CD14-positive monocyte (primary cell): Measurements from ENCODE around the gene SLC24A3. TPM values are rescaled to one million over a fixed set of nuclear protein-coding genes. Genes with fewer than 3 reads are reported as not detected.

ENCODE experiments used
- DNase-seq, 3 donors: peaks; one replicate each; pipeline ENCODE4 v3.0.0-alpha.2; 2011 to 2022
- H2AFZ ChIP-seq: 2 replicates; pipeline ENCODE4 v1.6.0; 2012; ENCODE audit warnings: mild to moderate bottlenecking, low read depth, low read length, inconsistent platforms; ENCODE audit not compliant: insufficient read depth, poor library complexity, severe bottlenecking
- H3K27ac ChIP-seq, 2 donors: 1 replicate in 1 of 2; 2 replicates in 1 of 2; pipeline ENCODE4 v1.5.1; 2012 to 2013; ENCODE audit warnings: low read length in 2 of 2, control low read depth in 1 of 2, inconsistent platforms in 1 of 2, low read depth in 1 of 2, mild to moderate bottlenecking in 1 of 2
- H3K27me3 ChIP-seq, 2 donors: one replicate each; pipeline versions ENCODE4 v1.6.0 to v1.6.1; 2011 to 2013; ENCODE audit warnings: low read length in 2 of 2; ENCODE audit not compliant: control insufficient read depth in 2 of 2, insufficient read depth in 2 of 2
- H3K36me3 ChIP-seq, 2 donors: replicated peaks in 1 of 2; 1 replicate in 1 of 2; 2 replicates in 1 of 2; pipeline versions ENCODE4 v1.5.1 to v1.6.1; 2012 to 2013; ENCODE audit warnings: low read length in 2 of 2, control low read depth in 1 of 2, inconsistent platforms in 1 of 2, mild to moderate bottlenecking in 1 of 2; ENCODE audit not compliant: insufficient read depth in 2 of 2, control insufficient read depth in 1 of 2
- H3K4me1 ChIP-seq, 2 donors: 1 replicate in 1 of 2; 2 replicates in 1 of 2; pipeline versions ENCODE4 v1.5.1 to v1.6.1; 2012 to 2013; ENCODE audit warnings: low read length in 2 of 2, control low read depth in 1 of 2, inconsistent platforms in 1 of 2, mild to moderate bottlenecking in 1 of 2, moderate library complexity in 1 of 2; ENCODE audit not compliant: insufficient read depth in 2 of 2, control insufficient read depth in 1 of 2
- H3K4me2 ChIP-seq: replicated peaks from 2 replicates; pipeline ENCODE3; 2012; ENCODE audit warnings: low read length, moderate library complexity, mild to moderate bottlenecking; ENCODE audit not compliant: poor library complexity, severe bottlenecking; ENCODE audit errors: extremely low read depth
- H3K4me3 ChIP-seq, 3 experiments: fragments of 200-600 bp in 1 of 3; sonication (generic) in 1 of 3; replicated peaks in 1 of 3; 1 replicate in 2 of 3; 2 replicates in 1 of 3; pipeline ENCODE4 v1.5.1; 2011 to 2013; ENCODE audit warnings: low read length in 3 of 3, mild to moderate bottlenecking in 3 of 3, control low read depth in 2 of 3, low read depth in 2 of 3, inconsistent platforms in 1 of 3, moderate library complexity in 1 of 3
- H3K79me2 ChIP-seq: 2 replicates; pipeline ENCODE4 v1.6.0; 2012; ENCODE audit warnings: mild to moderate bottlenecking, control low read depth, inconsistent platforms, low read length, moderate library complexity; ENCODE audit not compliant: insufficient read depth
- H3K9ac ChIP-seq: 2 replicates; pipeline ENCODE4 v1.6.0; 2017; ENCODE audit warnings: low read length, mild to moderate bottlenecking; ENCODE audit not compliant: insufficient read depth, poor library complexity, severe bottlenecking
- H3K9me3 ChIP-seq, 2 donors: replicated peaks in 1 of 2; 1 replicate in 1 of 2; 2 replicates in 1 of 2; pipeline versions ENCODE4 v1.5.1 to v1.6.1; 2012 to 2013; ENCODE audit warnings: low read length in 2 of 2, control low read depth in 1 of 2; ENCODE audit not compliant: control insufficient read depth in 1 of 2, insufficient read depth in 1 of 2
- H4K20me1 ChIP-seq: 2 replicates; pipeline ENCODE4 v1.6.0; 2012; ENCODE audit warnings: mild to moderate bottlenecking, low read length, control low read depth, moderate library complexity; ENCODE audit not compliant: insufficient read depth
- H3K27ac Mint-ChIP-seq, 7 donors: one replicate each; pipeline ENCODE4 v1.8.0; 2020; ENCODE audit warnings: mild to moderate bottlenecking in 7 of 7, mixed read lengths in 7 of 7, moderate library complexity in 6 of 7, inconsistent platforms in 2 of 7
- H3K27me3 Mint-ChIP-seq, 3 donors: one replicate each; pipeline ENCODE4 v1.8.0; 2021 to 2022; ENCODE audit warnings: low read depth in 3 of 3, mild to moderate bottlenecking in 3 of 3, mixed read lengths in 3 of 3, moderate library complexity in 3 of 3, inconsistent platforms in 1 of 3
- H3K36me3 Mint-ChIP-seq, 2 donors: one replicate each; pipeline ENCODE4 v1.8.0; 2020; ENCODE audit warnings: mixed read lengths in 2 of 2, inconsistent platforms in 1 of 2, mild to moderate bottlenecking in 1 of 2
- H3K4me1 Mint-ChIP-seq: one replicate; pipeline ENCODE4 v1.8.0; 2020; ENCODE audit warnings: mild to moderate bottlenecking, mixed read lengths
- H3K4me3 Mint-ChIP-seq, 2 donors: one replicate each; pipeline ENCODE4 v1.8.0; 2020; ENCODE audit warnings: mild to moderate bottlenecking in 2 of 2, mixed read lengths in 2 of 2, moderate library complexity in 1 of 2
- H3K9me3 Mint-ChIP-seq, 7 donors: one replicate each; pipeline ENCODE4 v1.8.0; 2020 to 2022; ENCODE audit warnings: mixed read lengths in 7 of 7, mild to moderate bottlenecking in 6 of 7, moderate library complexity in 6 of 7, inconsistent platforms in 2 of 7
- CTCF ChIP-seq: fragments of 200-600 bp; IDR thresholded peaks from one replicate; pipeline ENCODE4 v1.8.0; 2022; ENCODE audit warnings: antibody characterized with exemption, mild to moderate bottlenecking
- WGBS: methylation state at CpG from one replicate; pipeline ENCODE4 v1.1.5; 2013; ENCODE audit warnings: missing lambda C conversion rate; ENCODE audit not compliant: insufficient coverage; 5-methylcytosine and 5-hydroxymethylcytosine counted together
- intact Hi-C, 2 donors: fragments of 100-400 bp; cut with micrococcal nuclease; formaldehyde crosslinking; loops; one replicate each; pipeline versions ENCODE4 v1.15.0 to v1.15.1; 2023
- polyA plus RNA-seq, 3 donors: library from polyadenylated mRNA; depleted of rRNA in 1 of 3; unstranded in 2 of 3; stranded (reverse) in 1 of 3; fragments of 300-500 nt in 2 of 3; fragments of >200 nt in 1 of 3; fragmentation: Illumina TruSeq in 2 of 3; gene quantifications; 1 replicate in 2 of 3; 2 replicates in 1 of 3; pipeline ENCODE4 v1.2.3, GENCODE V29; 2012 to 2021

SLC24A3 gene
- polyA plus RNA-seq, 3 donors: 0.04 to 0.08 TPM; not detected in 1

- Histone ChIP-seq H3K4me1 (peaks cover 13 to 15% of the 10 kb centered on the region in 2 donors), H4K20me1 (no peaks in the 10 kb centered on the region), H3K36me3 (no peaks in the 10 kb centered on the region), H2AFZ (no peak overlapping the region), H3K9ac (no peak overlapping the region), H3K4me2 (no peak overlapping the region), H3K79me2 (no peaks in the 10 kb centered on the region), H3K4me3 (no peak overlapping the region), H3K27me3 (no peaks in the 10 kb centered on the region), H3K9me3 (peaks cover 0 to 3% of the 10 kb centered on the region in 2 donors), H3K27ac (no peak overlapping the region)
- TF ChIP-seq CTCF: no peak
- no peaks in the 10 kb centered on the region for H3K4me1 Mint-ChIP-seq
- H3K4me3 Mint-ChIP-seq: peak overlapping the region in 1 of 2 donors; percentile 10
- DNase-seq: no peak
- peaks cover 0 to 8% (median 6%) of the 10 kb centered on the region in 7 donors for H3K9me3 Mint-ChIP-seq
- WGBS: 89% methylated on average over 11 of the region's 11 CpGs
- no peak overlapping the region for H3K27ac Mint-ChIP-seq
- intact Hi-C loops: no loop called here
- H3K36me3 Mint-ChIP-seq: no peaks in the 10 kb centered on the region
- peaks cover 0 to 2% (median 1%) of the 10 kb centered on the region in 3 donors for H3K27me3 Mint-ChIP-seq
These were observed 498.7 kb downstream of the SLC24A3 start for GRCh38 chr20:19711126-19711525.

- H3K9me3 ChIP-seq: peaks cover 0 to 8% of the 10 kb centered on the region in 2 donors
- no peaks in the 10 kb centered on the region for H3K79me2 ChIP-seq
- Mint-ChIP-seq H3K4me3 (no peak overlapping the region), H3K27ac (peak overlapping the region in 1 of 7 donors; percentile 51), H3K9me3 (peaks cover 0 to 18% (median 13%) of the 10 kb centered on the region in 7 donors), H3K4me1 (peaks cover 6% of the 10 kb centered on the region), H3K36me3 (no peaks in the 10 kb centered on the region), H3K27me3 (peaks cover 0 to 4% (median 1%) of the 10 kb centered on the region in 3 donors)
- intact Hi-C loops: no loop called here
- no peak overlapping the region for H3K27ac ChIP-seq
- no peak for DNase-seq
- no peaks in the 10 kb centered on the region for H4K20me1 ChIP-seq
- no peak overlapping the region for H3K4me3 ChIP-seq
- H3K4me1 ChIP-seq: peaks cover 5 to 9% of the 10 kb centered on the region in 2 donors
- no peak overlapping the region for H3K9ac ChIP-seq
- no peaks in the 10 kb centered on the region for H3K36me3 ChIP-seq
- no peaks in the 10 kb centered on the region for H3K27me3 ChIP-seq
- no peak overlapping the region for H3K4me2 ChIP-seq
- 97% methylated on average over 2 of the region's 4 CpGs for WGBS
- TF ChIP-seq CTCF: no peak
- no peak overlapping the region for H2AFZ ChIP-seq
These were observed 500.3 kb downstream of the SLC24A3 start for GRCh38 chr20:19712721-19713260.
